K562 treated with DMSO at 1 percent for 48 hours (cell line): Measurements from ENCODE around the gene CPLANE2. TPM values are rescaled to one million over a fixed set of nuclear protein-coding genes. Genes with fewer than 3 reads are reported as not detected.

ENCODE experiments used
- total RNA-seq: library from RNA; unstranded; fragments of 300-600 nt; gene quantifications from 2 replicates; pipeline ENCODE4 v1.2.3, GENCODE V29; 2022; ENCODE audit warnings: low replicate concordance; ENCODE audit errors: extremely low read depth

CPLANE2 gene, protein sequence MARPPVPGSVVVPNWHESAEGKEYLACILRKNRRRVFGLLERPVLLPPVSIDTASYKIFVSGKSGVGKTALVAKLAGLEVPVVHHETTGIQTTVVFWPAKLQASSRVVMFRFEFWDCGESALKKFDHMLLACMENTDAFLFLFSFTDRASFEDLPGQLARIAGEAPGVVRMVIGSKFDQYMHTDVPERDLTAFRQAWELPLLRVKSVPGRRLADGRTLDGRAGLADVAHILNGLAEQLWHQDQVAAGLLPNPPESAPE
- not detected in 2 replicates for total RNA-seq

DNA sequence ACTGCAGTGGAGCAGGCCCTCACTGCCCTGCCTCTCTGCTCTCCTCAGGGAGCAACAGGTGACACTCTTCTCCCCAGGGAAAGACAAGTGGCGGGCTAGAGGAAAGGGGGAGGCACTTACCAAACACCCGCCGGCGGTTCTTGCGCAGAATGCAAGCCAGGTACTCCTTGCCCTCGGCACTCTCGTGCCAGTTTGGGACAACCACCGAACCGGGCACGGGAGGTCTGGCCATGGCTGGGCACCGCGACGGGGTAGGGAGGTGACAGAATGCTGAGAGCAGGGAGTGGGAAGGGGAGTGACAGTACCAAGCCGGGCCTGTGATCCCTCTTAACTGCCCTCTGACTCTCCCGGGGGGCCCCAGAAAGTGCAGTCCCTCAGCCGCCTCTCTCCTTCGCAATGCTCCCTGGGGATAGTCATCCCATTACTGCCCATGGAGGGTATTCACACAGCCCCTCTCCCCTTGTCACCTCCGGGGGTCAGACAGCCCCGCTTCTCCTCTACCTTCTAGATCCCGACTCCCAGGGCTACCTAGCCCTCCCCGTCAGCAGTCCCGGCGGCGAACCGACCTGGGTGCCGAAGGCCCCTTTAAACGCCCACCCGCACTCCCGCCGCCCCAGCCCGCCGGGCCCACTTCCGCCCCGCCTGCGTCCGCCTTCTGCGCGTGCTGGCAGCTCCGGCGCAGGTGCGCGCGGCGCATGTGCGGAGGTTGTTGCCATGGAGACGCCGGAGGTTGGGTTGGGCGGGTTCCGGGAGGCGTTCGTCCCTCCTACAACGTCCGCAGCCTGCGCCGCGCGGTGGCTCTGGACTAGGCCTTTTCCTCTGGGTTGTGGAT is at the start of gene CPLANE2:
CPLANE2 (minus strand) TSS at position 673 of the 832 bp plus-strand sequence; CDS start at position 232, 441 bp downstream.

DNA sequence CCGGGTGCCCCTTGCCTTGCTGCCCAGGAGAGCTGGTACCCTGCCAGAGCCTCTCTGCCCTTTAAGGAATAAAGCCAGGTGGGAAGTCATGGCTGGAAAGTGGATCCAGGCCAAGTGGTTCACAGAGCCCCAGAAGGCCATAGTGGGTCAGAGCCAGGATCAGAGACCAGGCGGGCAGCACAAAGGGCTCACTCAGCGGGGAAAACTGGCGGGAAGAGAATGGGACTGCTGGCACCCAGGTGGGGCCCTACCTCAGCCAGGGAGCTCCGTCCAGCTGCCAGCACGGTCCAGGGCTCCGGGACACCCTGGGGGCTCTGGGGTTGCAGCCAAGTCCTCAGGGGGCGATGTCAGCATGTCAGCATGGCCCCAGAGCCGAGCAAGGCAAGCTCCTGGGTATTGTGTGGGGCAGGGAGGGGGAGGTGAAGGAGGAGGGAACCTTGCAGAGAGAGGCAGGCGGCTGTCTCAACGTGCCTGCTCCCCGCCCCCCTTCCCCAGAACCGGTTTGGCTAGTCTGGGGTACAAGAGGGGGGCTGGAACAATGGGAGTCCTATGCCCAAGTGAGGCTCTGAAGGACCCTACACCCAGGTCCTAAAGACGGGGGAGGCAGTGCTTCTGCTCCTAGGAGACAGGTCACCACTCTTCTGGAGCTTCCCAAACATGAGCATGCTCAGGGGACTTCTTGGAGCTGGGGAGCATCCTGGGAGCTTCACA is 24.6 kb downstream of the CPLANE2 start, which contains the start of gene ARHGEF19:
ARHGEF19 (minus strand) TSS at position 402 of the 711 bp plus-strand sequence. CDS start 3,598 bp downstream, outside the sequence.

Other genes with a start within 250 kb of the CPLANE2 start
- gene SRARP, start 232.9 kb downstream of the CPLANE2 start, total RNA-seq: not detected in 2 replicates
- not detected in 2 replicates for gene HSPB7, start 219.1 kb downstream of the CPLANE2 start, total RNA-seq
- gene CLCNKA, start 215.1 kb downstream of the CPLANE2 start, total RNA-seq: not detected in 2 replicates
- not detected in 2 replicates for gene CLCNKB, start 193.4 kb downstream of the CPLANE2 start, total RNA-seq
- gene FAM131C, start 163.5 kb downstream of the CPLANE2 start, total RNA-seq: not detected in 2 replicates
- not detected in 2 replicates for gene EPHA2, start 81.1 kb downstream of the CPLANE2 start, total RNA-seq
- not detected in 2 replicates for gene ARHGEF19, start 24.5 kb downstream of the CPLANE2 start, total RNA-seq
- gene FBXO42, start 115.3 kb upstream of the CPLANE2 start, total RNA-seq: not detected in 2 replicates
- not detected in 2 replicates for gene SZRD1, start 130.1 kb upstream of the CPLANE2 start, total RNA-seq
- not detected in 2 replicates for gene SPATA21, start 200.2 kb upstream of the CPLANE2 start, total RNA-seq
- gene NECAP2, start 203.5 kb upstream of the CPLANE2 start, total RNA-seq: not detected in 2 replicates